WTC11 (cell line): Measurements from ENCODE around the gene PRR22. TPM values are rescaled to one million over a fixed set of nuclear protein-coding genes. Genes with fewer than 3 reads are reported as not detected.
"Not testable (repeated sequence)": the region's sequence is repeated elsewhere in the genome, so short reads cannot be mapped to it uniquely, and the experiment has no call there.

ENCODE experiments used
- ATAC-seq: fragments of 200-7000 bp; cut with Tn5 transposase; 2 replicates; pipeline ENCODE4 v1.10.0; 2021; ENCODE audit warnings: mild to moderate bottlenecking, moderate library complexity
- CTCF ChIA-PET: fragments of 300-600 bp; sonication (Branson Sonifier 250); formaldehyde crosslinking; loops from one replicate; lab custom pipeline; 2021; ENCODE audit warnings: antibody characterized with exemption; lab: Charles Lee
- POLR2A ChIA-PET: fragments of 350-600 bp; sonication (Branson Sonifier 250); formaldehyde crosslinking; loops from one replicate; lab custom pipeline; 2021; ENCODE audit warnings: antibody characterized with exemption; lab: Charles Lee
- DNase-seq: peaks from one replicate; pipeline ENCODE4 v3.0.0; 2021; ENCODE audit warnings: low spot score
- H3K27ac Mint-ChIP-seq: 2 replicates; pipeline ENCODE4 v1.8.0; 2021; ENCODE audit warnings: mixed read lengths
- H3K27me3 Mint-ChIP-seq: 2 replicates; pipeline ENCODE4 v1.8.0; 2021; ENCODE audit warnings: low read depth, mild to moderate bottlenecking, moderate library complexity, mixed read lengths
- H3K36me3 Mint-ChIP-seq: 2 replicates; pipeline ENCODE4 v1.8.0; 2021; ENCODE audit warnings: mixed read lengths
- H3K4me1 Mint-ChIP-seq: 2 replicates; pipeline ENCODE4 v1.8.0; 2022; ENCODE audit warnings: mixed read lengths
- H3K4me3 Mint-ChIP-seq: 2 replicates; pipeline ENCODE4 v1.8.0; 2021; ENCODE audit warnings: mild to moderate bottlenecking, moderate library complexity, mixed read lengths
- H3K9me3 Mint-ChIP-seq: 2 replicates; pipeline ENCODE4 v1.8.0; 2021; ENCODE audit warnings: mixed read lengths
- ATF1 ChIP-seq: sonication (generic); formaldehyde crosslinking; IDR thresholded peaks from 2 replicates; pipeline ENCODE4 v1.8.1; 2023; ENCODE audit warnings: mild to moderate bottlenecking, moderate library complexity, missing genetic modification reagents
- ELF4 ChIP-seq: sonication (generic); formaldehyde crosslinking; IDR thresholded peaks from 2 replicates; pipeline ENCODE4 v1.8.1; 2022; ENCODE audit warnings: low read depth, mild to moderate bottlenecking, moderate library complexity, missing genetic modification reagents
- KAT7 ChIP-seq: sonication (generic); formaldehyde crosslinking; IDR thresholded peaks from 2 replicates; pipeline ENCODE4 v1.8.1; 2023; ENCODE audit warnings: missing genetic modification reagents, mild to moderate bottlenecking, borderline replicate concordance
- MXD4 ChIP-seq: fragments of 250-450 bp; sonication (Bioruptor Pico); IDR thresholded peaks from 2 replicates; pipeline ENCODE4 v1.8.0; 2021; ENCODE audit warnings: mild to moderate bottlenecking, moderate library complexity, borderline replicate concordance
- MYBL2 ChIP-seq: sonication (generic); formaldehyde crosslinking; IDR thresholded peaks from 2 replicates; pipeline ENCODE4 v1.8.1; 2023; ENCODE audit warnings: mild to moderate bottlenecking, moderate library complexity, missing genetic modification reagents
- NFE2L1 ChIP-seq: sonication (generic); formaldehyde crosslinking; IDR thresholded peaks from 2 replicates; pipeline ENCODE4 v1.8.1; 2023; ENCODE audit warnings: missing genetic modification reagents
- SMAD3 ChIP-seq: sonication (generic); formaldehyde crosslinking; IDR thresholded peaks from 2 replicates; pipeline ENCODE4 v1.8.0; 2022; ENCODE audit warnings: missing genetic modification reagents, mild to moderate bottlenecking, borderline replicate concordance
- SP1 ChIP-seq: sonication (generic); formaldehyde crosslinking; conservative IDR thresholded peaks from 2 replicates; pipeline ENCODE4 v1.8.1; 2022; ENCODE audit warnings: missing genetic modification reagents
- total RNA-seq: library from RNA; stranded (reverse); gene quantifications from 3 replicates; pipeline ENCODE4 v1.2.3, GENCODE V29; 2021
- TF ChIP-seq, protein P1 (sequence below): sonication (generic); formaldehyde crosslinking; conservative IDR thresholded peaks from 2 replicates; pipeline ENCODE4 v1.8.1; 2022; ENCODE audit warnings: mild to moderate bottlenecking, missing genetic modification reagents
- TF ChIP-seq, protein P2 (sequence below): fragments of 200-600 bp; IDR thresholded peaks from 2 replicates; pipeline ENCODE4 v1.8.0; 2022; ENCODE audit warnings: antibody characterized with exemption
- TF ChIP-seq, protein P3 (sequence below): fragments of 250-450 bp; sonication (Bioruptor Pico); conservative IDR thresholded peaks from 2 replicates; pipeline ENCODE4 v1.9.0; 2021; ENCODE audit warnings: mild to moderate bottlenecking

The PRR22 gene
- total RNA-seq, 1 experiment from 2014 or later, result 3.3 TPM

DNA sequence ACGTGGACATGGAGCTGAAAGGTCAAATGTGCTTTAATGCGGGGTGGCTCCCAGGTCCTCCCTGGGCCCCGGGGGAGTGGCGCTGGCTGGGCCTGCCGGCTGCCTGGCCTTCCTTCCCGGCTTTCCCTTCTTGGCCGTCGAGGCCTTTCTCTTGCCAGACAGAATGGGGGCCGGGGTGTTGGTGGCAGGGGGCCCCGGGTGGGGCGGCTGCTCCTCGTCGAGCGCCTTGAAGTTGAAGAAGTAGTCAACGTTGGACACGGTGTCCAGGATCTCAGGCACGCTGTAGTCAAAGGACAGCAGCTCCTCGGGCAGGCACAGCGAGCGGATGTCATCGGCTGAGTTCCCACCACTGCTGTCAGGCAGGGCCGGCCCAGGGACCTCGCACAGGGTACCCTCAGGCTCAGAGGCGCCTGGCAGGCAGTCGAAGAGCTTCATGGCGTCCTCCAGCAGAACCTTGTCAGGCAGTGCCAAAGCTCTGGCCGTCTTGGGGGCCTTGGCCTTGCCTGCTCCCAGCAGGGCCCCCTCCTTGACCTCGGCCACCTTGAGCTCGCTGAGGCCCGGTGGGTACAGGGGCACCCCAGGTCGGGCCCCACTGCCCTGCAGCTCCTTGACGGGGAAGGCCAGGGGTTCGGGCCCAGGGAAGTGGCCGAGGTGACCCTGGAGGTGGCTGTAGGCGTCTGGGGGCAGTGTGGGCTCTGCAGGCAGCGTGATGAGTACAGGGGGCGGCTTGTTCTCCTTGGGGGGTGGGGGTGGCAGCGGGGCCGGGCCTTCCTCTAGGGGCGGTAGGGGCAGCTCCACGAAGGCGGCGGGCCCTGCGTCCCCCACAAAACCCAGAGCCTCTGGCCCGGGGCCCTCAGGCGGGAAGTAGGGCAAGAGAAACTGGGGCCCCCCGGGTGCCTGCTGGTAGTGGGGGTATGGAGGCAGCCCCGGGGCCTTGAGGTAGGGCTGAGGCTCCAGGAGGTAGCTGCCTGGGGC lies 1.3 kb downstream of the PRR22 start:
- DNase-seq (no peak), ATAC-seq (no peak)
- ChIA-PET POLR2A (interaction anchor here (1.3 kb wide), 1 partner anchor 25 kb away, joined by 3 read pairs; no protein-coding TSS in a partner anchor), CTCF (interaction anchor here (1.1 to 4.5 kb wide), 3 partner anchors 9 to 21 kb away, joined by 5 to 16 read pairs (median 6); no protein-coding TSS in a partner anchor)
- Mint-ChIP-seq H3K27me3 (no peaks in the 10 kb centered on the region), H3K9me3 (no peaks in the 10 kb centered on the region), H3K27ac (no peak overlapping the region), H3K4me3 (no peak overlapping the region), H3K4me1 (no peaks in the 10 kb centered on the region), H3K36me3 (peaks cover 9% of the 10 kb centered on the region)
- TF ChIP-seq, protein P1, sequence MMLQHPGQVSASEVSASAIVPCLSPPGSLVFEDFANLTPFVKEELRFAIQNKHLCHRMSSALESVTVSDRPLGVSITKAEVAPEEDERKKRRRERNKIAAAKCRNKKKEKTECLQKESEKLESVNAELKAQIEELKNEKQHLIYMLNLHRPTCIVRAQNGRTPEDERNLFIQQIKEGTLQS (CRISPR knock-in tag), result no peak
- TF ChIP-seq NFE2L1 (CRISPR knock-in tag), result no peak
- no peak for TF ChIP-seq SMAD3
- no peak for TF ChIP-seq MYBL2 (CRISPR knock-in tag)
- TF ChIP-seq SP1 (CRISPR knock-in tag), result no peak

DNA sequence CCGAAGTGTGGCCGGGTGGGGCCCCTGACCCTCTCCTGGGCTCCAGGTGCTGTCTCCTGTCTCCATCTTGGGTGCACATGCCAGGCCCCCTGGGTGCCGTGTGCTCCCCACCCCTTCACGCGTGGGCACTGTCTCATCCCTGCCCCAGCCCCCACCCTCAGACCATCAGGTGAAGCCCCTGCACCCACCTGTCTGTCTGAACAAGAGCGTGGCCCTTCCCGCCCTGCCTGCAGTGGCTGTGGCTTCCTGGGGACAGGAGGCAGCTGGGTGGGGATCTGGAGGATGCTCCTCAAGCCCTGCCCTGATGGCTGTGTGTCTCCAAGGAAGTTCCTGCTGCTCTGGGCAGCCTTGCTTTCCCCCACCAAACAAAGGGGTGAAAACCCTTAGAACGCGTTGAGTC lies 2.2 kb downstream of the PRR22 start:
- Mint-ChIP-seq H3K4me1 (no peaks in the 10 kb centered on the region), H3K9me3 (no peaks in the 10 kb centered on the region), H3K36me3 (peaks cover 8% of the 10 kb centered on the region), H3K27me3 (no peaks in the 10 kb centered on the region), H3K4me3 (no peak overlapping the region), H3K27ac (no peak overlapping the region)
- CTCF ChIA-PET, result interaction anchor here (4.5 kb wide), 1 partner anchor 22 kb away, joined by 16 read pairs; no protein-coding TSS in a partner anchor
- TF ChIP-seq MXD4 (CRISPR knock-in tag), result no peak
- TF ChIP-seq ATF1 (CRISPR knock-in tag), result no peak
- no peak for ATAC-seq
- DNase-seq, result no peak
- POLR2A ChIA-PET, result interaction anchor here (1.3 kb wide), 1 partner anchor 24 kb away, joined by 3 read pairs; no protein-coding TSS in a partner anchor

DNA sequence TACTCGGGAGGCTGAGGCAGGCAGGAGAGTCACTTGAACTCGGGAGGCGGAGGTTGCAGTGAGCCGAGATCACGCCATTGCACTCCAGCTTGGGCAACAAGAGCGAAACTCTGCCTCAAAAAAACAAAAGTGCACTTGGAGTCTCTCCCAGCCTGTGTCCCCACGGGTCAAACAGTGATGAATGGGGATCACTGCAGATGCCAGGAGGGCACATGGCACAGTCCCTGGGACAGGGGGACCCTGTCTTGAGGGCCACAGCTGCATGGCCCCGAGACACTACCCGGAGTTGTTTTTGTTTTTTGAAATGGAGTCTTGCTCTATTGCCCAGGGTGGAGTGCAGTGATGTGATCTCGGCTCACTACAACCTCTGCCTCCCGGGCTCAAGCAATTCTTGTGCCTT lies 3.6 kb downstream of the PRR22 start:
- H3K4me3 Mint-ChIP-seq, H3K36me3 Mint-ChIP-seq, H3K4me1 Mint-ChIP-seq, ATAC-seq, H3K27ac Mint-ChIP-seq, H3K9me3 Mint-ChIP-seq, POLR2A ChIA-PET, H3K27me3 Mint-ChIP-seq, DNase-seq: not testable (repeated sequence)
- CTCF ChIA-PET, result interaction anchor here (4.5 kb wide), 1 partner anchor 23 kb away, joined by 16 read pairs; no protein-coding TSS in a partner anchor

DNA sequence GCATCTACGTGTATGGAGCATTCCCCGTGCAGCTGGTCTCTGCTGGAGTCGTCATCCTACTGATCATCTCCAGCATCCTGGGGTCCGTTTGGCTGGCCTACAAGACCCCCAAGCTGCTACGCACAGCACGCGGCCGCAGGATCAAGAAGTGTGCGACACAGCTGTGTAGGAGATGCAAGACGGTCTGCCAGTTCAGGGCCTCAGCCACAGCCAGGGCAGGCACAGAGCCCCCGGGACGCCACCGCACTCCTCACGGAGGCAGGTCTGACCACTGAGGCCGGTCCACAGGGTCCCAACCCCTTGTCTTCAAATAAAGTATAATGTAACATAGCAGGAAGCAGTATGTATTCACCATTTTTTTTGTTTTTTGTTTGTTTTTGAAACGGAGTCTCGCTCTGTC lies 6.1 kb downstream of the PRR22 start:
- H3K4me3 Mint-ChIP-seq, result no peak overlapping the region
- DNase-seq (no peak), ATAC-seq (no peak)
- H3K27me3 Mint-ChIP-seq, result peaks cover 2% of the 10 kb centered on the region; the same call in 1 of the 2 replicates
- H3K27ac Mint-ChIP-seq, result no peak overlapping the region
- no peaks in the 10 kb centered on the region for H3K4me1 Mint-ChIP-seq
- CTCF ChIA-PET, result interaction anchor here (0.6 to 2.1 kb wide), 3 partner anchors 26 to 91 kb away, joined by 4 to 7 read pairs (median 4); partner anchors contain the start of gene NRTN
- H3K9me3 Mint-ChIP-seq, result no peaks in the 10 kb centered on the region
- POLR2A ChIA-PET, result no interaction called here
- TF ChIP-seq ELF4, result no peak
- no peak for TF ChIP-seq MYBL2 (CRISPR knock-in tag)
- TF ChIP-seq KAT7, result no peak
- no peak for TF ChIP-seq SMAD3
- TF ChIP-seq, protein P2, sequence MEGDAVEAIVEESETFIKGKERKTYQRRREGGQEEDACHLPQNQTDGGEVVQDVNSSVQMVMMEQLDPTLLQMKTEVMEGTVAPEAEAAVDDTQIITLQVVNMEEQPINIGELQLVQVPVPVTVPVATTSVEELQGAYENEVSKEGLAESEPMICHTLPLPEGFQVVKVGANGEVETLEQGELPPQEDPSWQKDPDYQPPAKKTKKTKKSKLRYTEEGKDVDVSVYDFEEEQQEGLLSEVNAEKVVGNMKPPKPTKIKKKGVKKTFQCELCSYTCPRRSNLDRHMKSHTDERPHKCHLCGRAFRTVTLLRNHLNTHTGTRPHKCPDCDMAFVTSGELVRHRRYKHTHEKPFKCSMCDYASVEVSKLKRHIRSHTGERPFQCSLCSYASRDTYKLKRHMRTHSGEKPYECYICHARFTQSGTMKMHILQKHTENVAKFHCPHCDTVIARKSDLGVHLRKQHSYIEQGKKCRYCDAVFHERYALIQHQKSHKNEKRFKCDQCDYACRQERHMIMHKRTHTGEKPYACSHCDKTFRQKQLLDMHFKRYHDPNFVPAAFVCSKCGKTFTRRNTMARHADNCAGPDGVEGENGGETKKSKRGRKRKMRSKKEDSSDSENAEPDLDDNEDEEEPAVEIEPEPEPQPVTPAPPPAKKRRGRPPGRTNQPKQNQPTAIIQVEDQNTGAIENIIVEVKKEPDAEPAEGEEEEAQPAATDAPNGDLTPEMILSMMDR, result no peak
- TF ChIP-seq, protein P3, sequence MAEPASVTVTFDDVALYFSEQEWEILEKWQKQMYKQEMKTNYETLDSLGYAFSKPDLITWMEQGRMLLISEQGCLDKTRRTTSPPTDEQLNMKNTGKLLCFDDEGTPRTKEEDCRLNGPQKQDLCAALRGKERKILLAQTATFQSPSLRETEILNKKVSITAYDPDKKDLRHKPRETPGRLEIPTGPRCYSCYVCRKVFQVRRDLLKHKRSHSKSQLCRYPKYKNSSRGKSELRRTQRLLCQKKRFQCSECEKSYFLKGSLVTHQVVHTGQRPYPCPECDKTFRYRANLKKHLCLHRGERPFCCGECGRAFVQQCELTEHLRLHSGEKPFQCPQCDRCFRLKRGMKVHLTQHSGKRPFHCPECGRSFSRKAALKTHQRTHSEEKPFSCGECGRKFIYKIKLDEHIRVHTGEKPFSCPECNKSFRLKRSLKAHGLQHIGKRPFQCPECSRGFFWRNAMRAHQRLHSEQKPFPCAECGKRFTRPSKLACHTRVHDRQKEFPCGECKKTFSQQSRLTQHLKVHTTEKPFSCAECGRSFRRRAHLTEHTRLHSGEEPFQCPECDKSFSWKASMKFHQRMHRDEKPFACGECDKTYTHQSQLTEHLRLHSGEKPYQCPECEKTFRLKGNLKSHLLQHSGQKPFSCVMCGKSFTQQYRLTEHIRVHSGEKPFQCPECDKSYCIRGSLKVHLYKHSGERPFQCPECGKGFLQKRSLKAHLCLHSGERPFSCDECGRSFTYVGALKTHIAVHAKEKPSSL (CRISPR knock-in tag), result no peak
- no peaks in the 10 kb centered on the region for H3K36me3 Mint-ChIP-seq
